Measurements from ENCODE around the gene SH3BP4.

Gene SH3BP4

DNA sequence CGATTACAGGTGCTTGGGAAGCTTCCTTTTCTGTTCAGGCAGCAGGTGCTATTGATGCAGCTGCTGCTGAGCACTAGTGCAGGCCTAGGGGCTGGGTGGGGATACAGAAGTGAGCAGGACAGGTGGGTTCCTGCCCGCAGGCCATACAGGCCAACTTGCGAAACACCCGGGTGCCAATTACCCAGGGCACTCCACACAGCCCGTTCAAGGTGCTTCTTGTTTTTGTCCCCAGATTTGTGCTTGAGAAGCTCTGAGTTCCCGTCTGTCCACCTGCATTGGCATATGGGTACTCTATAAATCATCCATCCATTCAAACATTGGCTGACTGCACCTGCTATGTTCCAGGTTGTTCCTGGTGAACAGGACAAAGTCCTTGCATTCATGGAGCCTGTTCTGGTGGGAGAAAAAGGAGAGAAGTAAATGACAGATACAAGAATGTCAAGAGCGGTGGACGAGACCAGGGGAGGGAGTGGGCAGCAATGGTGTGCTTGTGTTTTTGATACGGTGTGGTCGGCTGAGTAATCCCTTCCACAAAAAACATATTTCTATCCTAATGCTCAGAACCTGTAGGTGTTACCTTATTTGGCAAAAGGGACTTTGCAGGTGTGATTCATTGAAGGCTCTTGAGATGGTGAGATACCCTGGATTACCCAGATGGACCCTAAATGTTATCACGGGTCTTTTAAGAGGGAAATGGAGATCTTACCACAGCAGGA is 31.4 kb downstream of the SH3BP4 start:
- DNase-seq = no peak

DNA sequence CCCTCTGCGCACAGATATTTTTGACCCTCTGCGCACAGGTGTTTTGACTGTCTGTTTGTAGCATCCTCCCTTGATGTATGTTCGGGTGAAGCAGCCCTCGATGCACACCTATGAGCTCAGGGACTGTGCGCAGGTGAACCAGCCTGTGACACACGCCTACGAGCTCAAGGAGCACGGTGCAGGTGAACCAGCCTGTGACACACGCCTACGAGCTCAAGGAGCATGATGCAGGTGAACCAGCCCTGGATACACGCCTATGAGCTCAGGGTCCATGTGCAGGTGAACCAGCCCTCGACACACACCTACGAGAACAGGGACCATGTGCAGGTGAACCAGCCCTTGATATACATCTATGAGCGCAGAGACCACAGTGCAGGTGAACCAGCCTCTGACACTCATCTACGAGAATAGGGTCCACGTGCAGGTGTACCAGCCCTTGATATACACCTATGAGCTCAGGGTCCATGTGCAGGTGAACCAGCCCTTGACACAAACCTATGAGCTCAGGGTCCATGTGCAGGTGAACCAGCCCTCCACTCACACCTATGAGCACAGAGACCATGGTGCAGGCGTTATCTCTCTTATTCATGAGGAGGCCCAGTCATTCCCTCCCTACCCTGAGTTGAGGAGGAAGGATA is 33.9 kb downstream of the SH3BP4 start:
- no peak for DNase-seq

DNA sequence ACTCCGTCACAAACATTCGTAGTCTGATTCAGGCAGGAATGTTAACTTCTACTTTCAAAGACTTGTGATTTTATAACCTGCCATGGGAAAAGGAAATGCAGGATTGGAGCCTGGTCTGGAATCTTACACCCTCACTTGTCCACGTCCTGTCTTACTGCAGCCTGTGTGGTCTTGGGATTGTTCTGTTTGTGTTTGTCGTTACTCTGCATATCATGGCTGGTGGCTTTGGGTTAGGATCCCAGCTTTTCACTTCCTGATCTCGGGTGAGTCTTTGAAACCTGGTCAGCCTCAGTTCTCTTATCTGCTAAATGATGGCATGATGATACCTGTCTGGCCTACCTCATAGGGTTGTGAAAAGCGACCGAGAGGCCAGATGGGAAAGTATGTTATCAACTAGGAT is 34.6 kb downstream of the SH3BP4 start:
- no peak for DNase-seq

DNA sequence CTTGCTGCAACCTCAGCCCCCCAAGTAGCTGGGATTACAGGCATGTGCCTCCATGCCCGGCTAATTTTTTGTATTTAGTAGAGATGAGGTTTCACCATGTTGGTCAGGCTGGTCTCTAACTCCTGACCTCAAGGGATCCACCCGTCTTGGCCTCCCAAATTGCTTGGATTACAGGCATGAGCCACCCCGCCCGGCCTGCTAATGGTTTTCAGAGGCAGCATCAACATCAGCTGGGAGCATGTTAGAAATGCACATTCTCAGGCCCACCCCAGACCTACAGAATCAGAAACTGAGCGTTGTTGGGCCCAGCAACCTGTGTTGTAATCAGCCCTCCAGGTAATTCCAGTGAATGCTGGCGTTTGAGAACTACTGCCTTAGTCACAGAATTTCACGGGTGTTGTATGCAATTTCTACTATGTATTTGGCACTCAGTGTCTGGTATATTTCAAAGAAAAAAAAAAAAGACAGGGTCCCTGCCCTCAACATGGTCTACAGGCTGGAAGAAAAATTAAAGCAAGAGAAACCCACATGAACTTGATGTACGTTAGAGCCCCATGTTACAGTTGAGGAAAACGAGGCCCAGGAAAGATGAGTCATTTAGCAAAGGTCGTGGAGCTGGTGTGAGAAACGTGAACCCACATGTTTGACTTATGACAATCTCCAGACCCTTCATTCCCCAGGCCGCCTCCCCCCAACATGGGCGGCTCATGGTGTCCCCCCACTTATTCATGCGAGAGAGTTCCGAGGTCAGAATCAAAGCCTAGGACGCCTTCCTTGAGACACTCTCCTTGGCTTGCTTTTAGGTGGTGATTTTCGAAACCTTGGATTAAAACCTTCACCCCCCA is 35.3 kb downstream of the SH3BP4 start:
- no peak for DNase-seq

DNA sequence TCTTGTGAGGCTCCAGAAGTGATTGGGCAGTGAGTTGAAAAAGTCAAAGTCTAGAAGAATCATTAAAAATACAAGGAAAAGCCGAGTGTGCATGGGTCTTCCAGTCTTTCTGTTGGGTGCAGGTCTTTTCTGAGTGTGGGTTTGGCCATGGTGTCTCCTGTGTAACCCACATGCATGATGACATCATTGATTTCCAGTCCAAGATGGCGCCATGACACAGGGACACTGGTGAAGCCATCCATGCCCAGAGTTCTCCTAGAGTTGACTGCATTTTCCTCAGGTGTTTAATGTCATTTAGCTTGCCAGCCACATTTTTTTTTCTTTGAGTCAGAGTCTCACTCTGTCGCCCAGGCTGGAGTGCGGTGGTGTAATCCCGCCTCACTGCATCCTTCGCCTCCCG is 35.9 kb downstream of the SH3BP4 start:
- DNase-seq = no peak

DNA sequence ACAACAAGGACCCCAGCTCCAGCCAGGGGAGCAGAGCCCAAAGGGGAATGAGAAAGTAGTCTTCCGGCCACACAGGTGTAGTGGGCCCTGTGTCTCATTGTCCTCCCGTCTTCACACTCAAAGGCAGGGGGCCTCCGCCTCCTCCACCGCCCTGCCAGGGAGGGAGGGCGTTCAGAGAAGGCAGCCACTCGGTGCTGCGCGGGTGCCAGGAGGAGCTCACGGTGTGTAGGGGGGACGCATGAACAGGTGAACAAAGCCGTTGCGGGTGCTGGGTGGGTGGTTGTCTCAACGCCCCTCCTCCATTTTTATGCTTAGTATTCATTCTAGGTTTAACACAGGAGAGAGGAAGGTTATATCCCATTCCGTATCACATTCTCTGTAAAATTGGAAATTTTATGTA is 36.7 kb downstream of the SH3BP4 start:
- DNase-seq = no peak

DNA sequence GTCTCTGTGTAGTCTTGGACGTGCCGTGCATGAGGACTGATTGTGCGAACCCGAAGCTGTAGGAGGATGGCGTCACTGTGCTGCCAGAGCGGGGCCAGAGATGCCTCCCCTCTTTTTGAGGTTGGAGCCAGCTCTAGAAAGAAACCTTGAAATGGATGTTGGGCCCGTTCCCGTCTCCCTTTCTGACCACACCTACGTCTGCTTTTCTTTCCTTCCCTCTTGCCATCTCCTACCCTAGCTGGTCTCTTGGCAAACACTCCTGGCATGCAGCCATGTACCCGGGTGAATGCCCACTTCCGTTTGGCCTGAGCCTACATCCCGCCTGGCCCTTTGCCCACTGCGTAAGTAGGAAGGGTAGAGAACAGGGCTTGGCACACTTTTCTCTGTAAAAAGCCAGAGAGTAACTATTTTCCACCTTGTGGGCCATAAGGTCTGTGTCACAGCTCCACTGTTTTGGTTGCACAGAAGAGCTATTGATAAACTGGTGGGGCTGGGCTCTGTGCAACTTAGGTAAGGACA is 37.4 kb downstream of the SH3BP4 start:
- DNase-seq = no peak

DNA sequence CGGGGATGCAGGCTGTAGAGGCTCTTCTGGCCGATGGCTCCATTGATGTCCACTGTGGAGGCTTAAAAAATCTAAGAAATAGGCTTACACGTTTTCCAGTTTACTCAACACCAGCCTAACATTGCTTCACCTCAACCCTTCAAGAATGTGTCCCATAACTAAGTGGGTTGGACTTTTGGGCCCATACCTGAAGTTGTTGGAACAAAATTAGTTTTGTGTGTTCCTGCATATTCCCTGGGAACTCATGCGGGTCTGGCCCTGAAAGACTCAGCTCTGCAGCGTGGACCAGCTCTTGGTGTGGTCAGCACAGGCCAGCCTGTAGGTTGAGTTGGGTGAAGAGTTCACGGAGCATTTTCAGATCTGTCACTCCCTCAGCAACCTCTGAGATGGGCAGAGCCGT is 38.5 kb downstream of the SH3BP4 start:
- DNase-seq = no peak

DNA sequence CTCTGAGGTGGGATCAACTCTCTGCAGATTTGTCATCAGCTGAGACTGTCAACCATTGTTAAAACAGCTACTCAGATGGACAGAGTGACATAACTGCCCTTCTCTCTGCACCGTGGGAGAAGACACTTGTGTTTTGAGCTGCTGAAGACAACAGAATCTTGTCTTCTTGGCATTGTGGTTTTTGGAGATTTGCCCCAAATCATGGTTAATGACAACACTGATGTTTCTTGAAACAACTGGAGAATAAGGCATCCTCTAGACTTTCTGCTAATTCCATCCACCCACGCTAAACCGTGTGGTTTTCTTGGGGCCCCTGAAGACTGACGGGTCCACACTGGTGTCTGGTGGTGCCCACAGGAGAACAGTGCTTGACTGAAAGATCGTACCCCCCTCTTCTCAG is 39.5 kb downstream of the SH3BP4 start:
- no peak for DNase-seq

DNA sequence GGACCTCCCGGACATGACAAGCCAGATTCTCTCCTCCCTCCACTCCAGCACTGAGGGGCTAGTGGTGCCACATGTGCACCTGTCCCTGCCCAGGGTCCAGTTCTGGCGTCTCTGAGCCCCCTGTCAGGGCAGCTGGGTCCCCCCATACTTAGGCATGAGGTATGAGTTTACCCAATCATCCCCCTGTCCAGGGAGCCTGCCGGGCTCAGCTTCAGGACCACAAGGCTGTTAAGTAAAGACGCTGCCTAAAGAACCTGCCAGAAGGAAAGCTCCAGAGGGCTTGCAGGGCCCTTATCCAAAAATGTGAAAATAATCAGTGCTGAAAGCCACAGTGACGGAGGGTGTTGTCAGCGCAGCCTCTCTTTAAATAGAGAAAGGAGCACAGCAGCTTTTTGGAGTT is 40.0 kb downstream of the SH3BP4 start:
- no peak for DNase-seq

DNA sequence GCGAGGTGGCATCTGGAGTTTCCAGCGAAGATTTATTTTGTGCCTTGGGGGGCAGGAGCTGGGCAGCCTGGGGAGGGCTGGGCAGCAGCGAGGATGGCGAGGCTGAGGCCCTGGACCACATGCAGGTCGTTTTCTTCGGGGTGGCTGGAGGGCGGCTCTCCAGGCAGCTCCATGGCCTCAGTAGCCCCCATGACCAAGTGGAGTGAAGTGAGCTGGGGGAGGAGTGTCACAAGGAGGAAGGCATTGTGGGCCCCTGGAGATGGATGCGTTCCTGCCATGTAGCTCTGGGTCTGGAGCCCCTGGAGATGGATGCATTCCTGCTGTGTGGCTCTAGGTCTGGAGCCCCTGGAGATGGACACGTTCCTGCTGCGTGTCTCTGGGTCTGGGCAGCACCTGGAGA is 40.4 kb downstream of the SH3BP4 start:
- no peak for DNase-seq

DNA sequence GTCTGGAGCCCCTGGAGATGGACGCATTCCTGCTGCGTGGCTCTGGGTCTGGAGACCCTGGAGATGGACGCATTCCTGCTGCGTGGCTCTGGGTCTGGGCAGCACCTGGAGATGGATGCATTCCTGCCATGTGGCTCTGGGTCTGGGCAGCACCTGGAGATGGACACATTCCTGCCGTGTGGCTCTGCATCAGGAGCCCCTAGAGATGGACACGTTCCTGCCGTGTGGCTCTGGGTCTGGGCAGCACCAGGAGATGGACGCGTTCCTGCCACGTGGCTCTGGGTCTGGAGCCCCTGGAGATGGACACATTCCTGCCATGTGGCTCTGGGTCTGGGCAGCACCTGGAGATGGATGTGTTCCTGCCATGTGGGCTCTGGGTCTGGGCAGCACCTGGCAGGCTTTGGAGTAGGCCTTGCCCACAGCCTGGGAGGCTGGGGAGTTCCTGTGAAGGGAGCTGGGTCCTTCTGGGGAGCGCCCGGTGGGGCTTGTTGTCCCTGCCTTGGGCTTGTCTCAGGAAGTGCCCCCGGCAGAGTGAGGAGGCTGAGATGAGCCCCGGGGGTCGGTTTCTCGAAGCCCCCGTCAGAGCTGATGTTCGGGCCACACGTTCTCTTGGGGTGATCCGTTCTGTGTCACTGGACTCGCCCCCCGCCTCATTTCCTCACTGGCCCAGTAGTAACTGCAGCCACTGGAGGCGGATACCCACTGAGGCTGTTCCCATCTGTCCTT is 41.0 kb downstream of the SH3BP4 start:
- DNase-seq = no peak

DNA sequence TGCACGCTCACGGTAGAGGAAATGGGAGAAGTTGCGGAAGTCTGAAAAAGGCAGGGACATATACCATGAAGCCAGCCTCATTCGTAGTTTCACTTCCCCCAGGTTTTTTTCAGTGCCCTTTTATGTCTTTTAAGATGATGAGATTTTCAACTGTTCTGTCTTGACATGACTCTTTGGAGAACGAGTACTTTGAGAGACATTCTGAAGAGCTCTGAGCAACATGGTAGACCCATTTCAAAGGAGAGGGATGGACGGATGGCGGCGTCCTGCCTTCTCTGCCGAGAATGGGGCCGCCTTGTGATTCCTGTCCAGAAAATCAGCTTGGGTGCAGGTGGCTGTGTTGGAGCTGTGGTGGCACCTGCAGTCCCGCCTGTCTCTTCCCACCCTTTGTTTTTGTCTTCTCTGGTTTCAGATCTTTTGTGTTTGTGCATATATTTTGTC is 41.7 kb downstream of the SH3BP4 start:
- DNase-seq = no peak

DNA sequence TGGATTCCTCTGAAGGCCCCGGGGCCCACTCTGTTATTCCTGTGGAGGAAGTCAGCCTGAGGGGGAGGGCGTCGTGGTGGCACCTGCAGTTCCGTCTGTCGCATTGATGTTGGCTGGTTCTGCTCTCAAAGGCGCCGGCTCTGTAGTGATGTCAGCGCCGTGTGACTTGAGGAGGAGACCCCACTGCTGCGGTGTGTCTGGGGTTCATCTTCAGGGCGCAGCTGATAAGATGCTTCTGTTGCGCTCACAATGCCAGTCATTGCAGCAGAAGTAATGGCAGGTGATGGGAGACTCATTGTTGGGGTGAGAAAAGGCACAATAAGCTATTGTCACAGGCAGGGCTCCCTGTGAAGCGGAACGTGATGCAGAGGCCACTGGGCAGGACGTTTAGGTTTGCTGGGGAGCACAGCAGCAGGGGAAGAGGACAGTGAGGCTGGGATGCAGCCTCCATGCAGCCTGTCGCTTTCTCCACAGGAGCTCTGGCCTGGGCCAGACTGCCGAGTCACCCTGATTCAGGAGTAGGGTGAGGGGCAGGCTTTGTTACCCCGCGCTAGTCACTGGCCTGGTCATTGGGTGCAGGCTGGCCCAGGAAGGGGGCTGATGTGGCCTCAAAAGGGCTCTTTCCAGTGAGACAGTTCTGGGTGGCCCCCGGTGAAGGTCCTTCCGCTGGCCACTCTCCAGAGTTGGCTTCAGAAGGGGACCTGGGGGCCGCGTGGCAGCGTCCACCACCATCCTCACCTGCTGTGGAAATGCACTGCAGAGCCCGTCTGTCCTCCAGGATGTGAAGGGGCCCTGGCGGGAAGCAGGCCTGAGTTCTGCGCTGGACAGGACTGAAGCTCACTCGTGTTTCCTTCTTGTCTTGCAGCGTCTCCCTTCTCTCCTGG is 42.9 kb downstream of the SH3BP4 start:
- DNase-seq = no peak

DNA sequence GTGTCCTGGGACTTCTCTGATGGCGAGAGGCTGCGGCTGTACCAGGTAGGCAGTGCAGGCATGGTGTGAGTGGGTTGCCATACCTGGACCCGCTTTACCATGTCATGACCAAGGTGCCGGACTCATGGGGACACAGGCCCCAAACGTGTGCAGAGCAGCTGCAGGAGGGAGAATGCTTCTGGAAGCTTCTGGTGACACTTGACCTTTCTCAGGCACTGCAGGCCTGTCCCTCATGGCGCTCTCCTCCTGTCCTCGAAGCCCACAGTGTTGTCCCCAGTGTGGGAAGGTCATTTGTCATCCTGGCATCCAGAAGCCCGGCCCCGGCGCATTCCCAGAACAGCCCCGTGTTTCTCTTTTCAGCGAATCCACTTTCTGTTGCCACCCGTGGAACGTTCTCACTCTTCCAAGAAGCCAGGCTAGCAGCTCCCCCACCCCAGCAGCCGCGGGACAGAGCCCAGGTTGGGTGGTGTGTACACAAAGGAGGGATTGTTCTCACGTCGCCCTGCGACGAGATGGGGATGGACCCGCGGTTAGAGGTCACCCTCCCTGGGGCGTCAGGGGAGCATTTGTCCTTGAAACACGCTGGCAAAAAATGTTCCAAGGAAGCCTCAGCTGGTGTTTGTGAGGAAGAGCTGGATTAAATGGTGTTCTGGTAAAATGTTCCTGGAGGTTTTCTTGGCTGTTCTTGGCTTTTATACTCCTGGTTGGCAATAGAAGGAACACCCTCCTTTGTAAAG is 43.7 kb downstream of the SH3BP4 start:
- DNase-seq = no peak

DNA sequence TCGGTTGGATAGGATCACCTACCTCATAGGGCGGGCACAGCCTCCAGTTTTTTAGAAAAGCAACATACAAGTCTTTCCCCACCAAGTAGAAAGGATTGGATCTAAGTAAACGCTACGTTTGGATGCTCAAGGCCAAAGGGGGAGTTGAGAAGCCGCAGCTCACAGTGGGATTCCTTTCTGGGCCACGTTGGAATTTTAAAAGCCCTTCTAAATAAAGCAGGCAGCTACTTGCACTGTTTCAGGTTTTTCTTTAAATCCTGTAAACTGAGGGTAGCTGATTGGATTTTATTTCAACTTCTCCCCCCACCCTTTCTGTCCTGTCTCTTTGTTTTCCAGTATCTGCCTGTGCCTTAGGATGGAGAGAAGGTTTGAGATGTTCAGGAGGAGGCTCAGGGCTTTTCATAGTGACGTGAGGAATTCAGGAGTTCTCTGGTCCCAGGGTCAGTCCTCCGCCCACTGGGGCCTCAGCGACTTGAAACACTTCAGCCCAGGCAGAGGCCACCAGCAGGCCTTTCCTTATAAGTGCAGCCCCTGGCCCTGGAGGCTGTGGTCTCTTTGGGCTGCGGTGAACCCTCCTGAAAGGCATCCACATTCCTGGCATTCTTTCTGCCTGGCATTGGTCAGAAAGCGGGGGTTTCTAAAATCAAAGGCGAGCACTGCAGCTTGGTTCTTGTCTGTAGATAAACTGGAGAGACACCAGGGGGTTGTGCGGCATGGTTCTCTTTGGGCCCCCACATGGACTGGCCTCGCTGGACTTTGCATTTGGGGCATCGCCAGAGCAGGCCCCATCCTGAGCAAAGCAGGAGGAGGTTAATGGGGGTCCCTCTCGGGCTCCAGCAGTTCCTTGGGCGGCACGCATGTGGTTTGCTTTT is 44.5 kb downstream of the SH3BP4 start:
- DNase-seq = no peak

DNA sequence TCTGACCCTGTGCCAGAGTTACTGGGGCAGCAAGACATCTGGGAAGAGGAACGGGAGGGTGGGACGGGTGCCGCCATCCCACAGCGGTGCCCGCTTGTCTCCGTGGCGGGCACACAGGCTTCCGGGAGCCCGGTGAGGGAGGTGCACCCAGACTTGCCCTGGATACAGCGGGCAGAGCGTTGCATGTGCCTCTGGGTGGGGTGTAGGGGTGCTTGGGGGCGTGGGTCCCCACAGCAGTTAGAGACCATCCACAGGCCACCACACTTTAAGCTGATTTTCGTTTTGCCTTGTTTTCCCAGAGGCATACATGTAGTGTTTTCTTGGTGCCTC is 45.1 kb downstream of the SH3BP4 start:
- DNase-seq = no peak

DNA sequence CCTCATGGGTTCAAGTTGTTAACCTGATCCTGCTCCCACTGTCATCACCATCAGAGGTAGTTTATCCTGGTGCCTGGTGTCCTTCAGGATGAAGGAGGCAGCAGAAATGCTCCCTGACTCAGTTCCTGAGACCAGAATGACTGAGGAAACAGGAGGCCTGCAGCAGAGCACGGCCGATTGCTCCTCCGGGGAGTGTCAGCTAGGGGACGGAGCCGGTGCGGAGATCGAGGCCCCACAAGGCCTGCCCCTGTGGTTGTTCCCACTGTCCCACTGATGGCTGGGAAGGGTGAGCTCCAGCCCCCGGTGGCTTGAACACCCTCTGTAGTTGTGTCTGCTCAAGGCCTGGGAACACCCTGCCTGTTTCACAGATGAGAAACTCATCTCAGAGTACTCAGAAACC is 45.6 kb downstream of the SH3BP4 start:
- DNase-seq = no peak

DNA sequence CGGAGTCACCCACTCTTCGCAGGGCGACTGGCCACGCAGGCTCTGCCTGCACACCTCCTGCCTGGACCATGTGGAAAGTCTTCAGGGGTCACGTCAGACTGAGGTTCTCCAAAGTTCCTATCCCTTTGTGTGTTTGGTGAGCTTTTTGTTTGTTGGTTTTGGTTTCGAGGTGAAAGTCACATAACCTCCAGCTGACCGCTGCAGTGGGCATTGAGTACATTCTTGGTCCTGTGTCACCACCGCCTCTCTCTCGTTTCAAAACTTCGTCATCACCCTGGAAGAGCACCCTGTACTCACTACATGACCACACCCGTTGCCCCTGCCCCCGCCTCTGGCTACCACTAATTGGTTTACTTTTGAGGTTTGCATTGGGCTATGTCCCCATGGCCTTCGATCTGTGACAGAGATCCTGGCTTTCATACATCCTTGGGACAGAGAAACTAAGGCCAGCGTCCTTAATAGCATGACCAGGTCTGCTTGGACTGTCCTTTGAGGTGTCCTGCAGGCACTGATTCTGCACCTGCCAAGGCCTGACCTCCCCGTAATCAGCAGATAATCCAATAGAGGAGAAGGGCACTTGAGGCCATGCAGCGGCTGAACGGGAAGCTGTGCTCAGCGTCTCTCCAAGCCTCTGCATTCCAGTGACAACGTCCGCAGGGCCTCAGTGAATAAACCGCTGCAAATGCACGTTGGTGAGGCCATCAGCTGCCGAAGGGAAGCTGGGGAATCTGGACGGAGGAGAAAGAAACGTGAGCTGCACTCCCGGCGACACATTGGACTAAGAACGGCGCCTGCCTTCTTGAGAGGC is 46.8 kb downstream of the SH3BP4 start:
- DNase-seq = no peak
